IMR-90 (cell line): ENCODE measurements around the gene SFTPD. TPM values are rescaled to one million over a fixed set of nuclear protein-coding genes. Genes with fewer than 3 reads are reported as not detected.

Experiments
- ATAC-seq: fragments of 200-7000 bp; cut with Tn5 transposase; 2 replicates; pipeline ENCODE4 v1.9.1; 2020; ENCODE audit warnings: low read depth, mild to moderate bottlenecking, moderate library complexity
- BruUV-seq: library from RNA; stranded (reverse); fragments of 400-500 nt; replicated peaks from 2 replicates; lab custom pipeline; 2021; lab: Mats Ljungman, UMichigan
- CTCF ChIA-PET: fragments of 300-600 bp; formaldehyde crosslinking; extraction: SDS; loops from one replicate; lab custom pipeline; 2021; ENCODE audit warnings: antibody characterized with exemption; lab: Yijun Ruan, JAX
- POLR2A ChIA-PET: fragments of 300-600 bp; sonication (Branson Sonifier 250); formaldehyde crosslinking; loops from one replicate; lab custom pipeline; 2022; ENCODE audit warnings: antibody characterized with exemption; ENCODE audit not compliant: unreplicated experiment; lab: Charles Lee
- DNase-seq: peaks from one replicate; pipeline ENCODE4 v3.0.0; 2013
- H2AFZ ChIP-seq: replicated peaks from 2 replicates; pipeline ENCODE3; 2013; ENCODE audit warnings: low read length, mild to moderate bottlenecking; ENCODE audit not compliant: poor library complexity
- H2AK5ac ChIP-seq: 2 replicates; pipeline ENCODE4 v1.6.1; 2013; ENCODE audit warnings: low read depth, low read length, inconsistent platforms
- H2AK9ac ChIP-seq: replicated peaks from 2 replicates; pipeline ENCODE3; 2013; ENCODE audit warnings: mild to moderate bottlenecking, low read depth, low read length, moderate library complexity; ENCODE audit not compliant: poor library complexity
- H2BK120ac ChIP-seq: 2 replicates; pipeline ENCODE4 v1.6.1; 2013; ENCODE audit warnings: low read depth, low read length, inconsistent platforms
- H2BK15ac ChIP-seq: 3 replicates; pipeline ENCODE4 v1.6.1; 2013; ENCODE audit warnings: low read depth, low read length, inconsistent platforms
- H2BK20ac ChIP-seq: 2 replicates; pipeline ENCODE4 v1.6.1; 2013; ENCODE audit warnings: low read depth, mild to moderate bottlenecking, inconsistent platforms, low read length, moderate library complexity
- H2BK5ac ChIP-seq: 2 replicates; pipeline ENCODE4 v1.6.1; 2013; ENCODE audit warnings: mild to moderate bottlenecking, low read depth, low read length, inconsistent platforms; ENCODE audit not compliant: poor library complexity, severe bottlenecking
- H3K14ac ChIP-seq: replicated peaks from 2 replicates; pipeline ENCODE4 v1.6.1; 2013; ENCODE audit warnings: low read depth, low read length, inconsistent platforms
- H3K18ac ChIP-seq: 2 replicates; pipeline ENCODE4 v1.6.1; 2013; ENCODE audit warnings: low read depth, low read length, control low read depth
- H3K23ac ChIP-seq: 2 replicates; pipeline ENCODE4 v1.6.1; 2013; ENCODE audit warnings: low read depth, low read length, inconsistent platforms
- H3K27ac ChIP-seq: 2 replicates; pipeline ENCODE4 v1.5.1; 2013; ENCODE audit warnings: mild to moderate bottlenecking, control low read depth, low read length; ENCODE audit not compliant: insufficient read depth
- H3K27me3 ChIP-seq: 2 replicates; pipeline ENCODE4 v1.6.1; 2013; ENCODE audit warnings: low read length; ENCODE audit not compliant: control insufficient read depth, insufficient read depth
- H3K36me3 ChIP-seq: 2 replicates; pipeline ENCODE4 v1.6.1; 2013; ENCODE audit warnings: low read length, mixed read lengths; ENCODE audit not compliant: control insufficient read depth, insufficient read depth
- H3K4ac ChIP-seq: 2 replicates; pipeline ENCODE4 v1.6.1; 2013; ENCODE audit warnings: low read depth, low read length, inconsistent platforms
- H3K4me1 ChIP-seq: 2 replicates; pipeline ENCODE4 v1.6.1; 2013; ENCODE audit warnings: low read length, mixed read lengths; ENCODE audit not compliant: control insufficient read depth, insufficient read depth
- H3K4me2 ChIP-seq: 2 replicates; pipeline ENCODE4 v1.6.1; 2013; ENCODE audit warnings: low read depth, mild to moderate bottlenecking, control low read depth, low read length, moderate library complexity
- H3K4me3 ChIP-seq: 2 replicates; pipeline ENCODE4 v1.5.1; 2013; ENCODE audit warnings: low read depth, mild to moderate bottlenecking, control low read depth, low read length, moderate library complexity; ENCODE audit not compliant: insufficient read depth
- H3K56ac ChIP-seq: 2 replicates; pipeline ENCODE4 v1.6.1; 2013; ENCODE audit warnings: low read length, inconsistent platforms; ENCODE audit not compliant: insufficient read depth; ENCODE audit errors: extremely low read depth
- H3K79me1 ChIP-seq, 2 experiments: 2 replicates each; pipeline ENCODE4 v1.6.1; 2013; ENCODE audit warnings: low read length in 2 of 2, inconsistent platforms in 1 of 2, low read depth in 1 of 2
- H3K9ac ChIP-seq: 2 replicates; pipeline ENCODE4 v1.6.1; 2013; ENCODE audit warnings: low read depth, low read length, control low read depth
- H3K9me1 ChIP-seq: 2 replicates; pipeline ENCODE4 v1.6.1; 2013; ENCODE audit warnings: low read length, inconsistent platforms; ENCODE audit not compliant: insufficient read depth
- H3K9me3 ChIP-seq: 2 replicates; pipeline ENCODE4 v1.6.1; 2013; ENCODE audit warnings: low read length; ENCODE audit not compliant: control insufficient read depth, insufficient read depth
- H4K20me1 ChIP-seq: 2 replicates; pipeline ENCODE4 v1.6.1; 2013; ENCODE audit warnings: low read length, inconsistent platforms; ENCODE audit not compliant: insufficient read depth
- H4K5ac ChIP-seq: 2 replicates; pipeline ENCODE4 v1.6.1; 2013; ENCODE audit warnings: mild to moderate bottlenecking, low read depth, low read length, control low read depth
- H4K8ac ChIP-seq, 2 experiments: 2 replicates each; pipeline ENCODE4 v1.6.1; 2013; ENCODE audit warnings: low read depth in 2 of 2, low read length in 2 of 2, control low read depth in 1 of 2, inconsistent platforms in 1 of 2
- H4K91ac ChIP-seq: 2 replicates; pipeline ENCODE4 v1.6.1; 2013; ENCODE audit warnings: low read depth, low read length, inconsistent platforms; ENCODE audit not compliant: insufficient read depth
- BHLHE40 ChIP-seq: fragments of 150-350 bp; IDR thresholded peaks from 2 replicates; pipeline ENCODE4 v1.6.1; 2016; ENCODE audit warnings: mild to moderate bottlenecking, low read depth, low read length
- FOS ChIP-seq: fragments of 150-350 bp; IDR thresholded peaks from 2 replicates; pipeline ENCODE4 v1.6.1; 2016; ENCODE audit warnings: low read depth, low read length
- MAZ ChIP-seq: IDR thresholded peaks from 2 replicates; pipeline ENCODE4 v1.6.1; 2012; ENCODE audit warnings: low read depth, mild to moderate bottlenecking, low read length, improper control_type of control experiment, moderate library complexity, borderline replicate concordance
- RCOR1 ChIP-seq: IDR thresholded peaks from 2 replicates; pipeline ENCODE4 v1.6.1; 2012; ENCODE audit warnings: mild to moderate bottlenecking, low read length, improper control_type of control experiment; ENCODE audit not compliant: insufficient replicate concordance
- RFX5 ChIP-seq: IDR thresholded peaks from 2 replicates; pipeline ENCODE4 v1.8.0; 2012; ENCODE audit warnings: low read depth, mild to moderate bottlenecking, low read length, moderate library complexity
- WGBS, 2 experiments: methylation state at CpG; one replicate each; pipeline versions ENCODE4 v1.1.5 to v1.1.7; 2013; ENCODE audit warnings: missing lambda C conversion rate in 2 of 2; ENCODE audit not compliant: insufficient read length in 1 of 2; ENCODE audit errors: extremely low coverage in 2 of 2; 5-methylcytosine and 5-hydroxymethylcytosine counted together
- dilution Hi-C: fragments of 300-500 bp; cut with HindIII; formaldehyde crosslinking; loops from one replicate; pipeline ENCODE4 v1.14.3; 2018; ENCODE audit warnings: low sequenced_read_pairs; ENCODE audit not compliant: unreplicated experiment
- in situ Hi-C: fragments of 300-500 bp; cut with MboI; formaldehyde crosslinking; loops from 3 replicates; pipeline ENCODE4 v1.14.3; 2019; ENCODE audit warnings: low sequenced_read_pairs, inconsistent platforms, mixed read lengths
- intact Hi-C: fragments of 100-400 bp; cut with micrococcal nuclease; formaldehyde crosslinking; loops from 2 replicates; pipeline ENCODE4 v1.10.0; 2022
- polyA plus RNA-seq, 3 experiments: library from polyadenylated mRNA; depleted of rRNA; stranded (reverse); fragments of >200 nt; gene quantifications; 2 replicates each; pipeline ENCODE4 v1.2.3, GENCODE V29; 2012; ENCODE audit warnings: low replicate concordance in 1 of 3
- total RNA-seq: library from RNA; depleted of rRNA; stranded (reverse); fragments of >200 nt; gene quantifications from 2 replicates; pipeline ENCODE4 v1.2.3, GENCODE V29; 2012
- TF ChIP-seq, protein P1 (sequence below): conservative IDR thresholded peaks from 2 replicates; pipeline ENCODE4 v1.5.1; 2012; ENCODE audit warnings: mild to moderate bottlenecking, low read depth, low read length, improper control_type of control experiment

The SFTPD gene
- total and polyA plus RNA-seq, 2 of the 4 experiments (the other 2 are of a cell fraction): not detected

DNA sequence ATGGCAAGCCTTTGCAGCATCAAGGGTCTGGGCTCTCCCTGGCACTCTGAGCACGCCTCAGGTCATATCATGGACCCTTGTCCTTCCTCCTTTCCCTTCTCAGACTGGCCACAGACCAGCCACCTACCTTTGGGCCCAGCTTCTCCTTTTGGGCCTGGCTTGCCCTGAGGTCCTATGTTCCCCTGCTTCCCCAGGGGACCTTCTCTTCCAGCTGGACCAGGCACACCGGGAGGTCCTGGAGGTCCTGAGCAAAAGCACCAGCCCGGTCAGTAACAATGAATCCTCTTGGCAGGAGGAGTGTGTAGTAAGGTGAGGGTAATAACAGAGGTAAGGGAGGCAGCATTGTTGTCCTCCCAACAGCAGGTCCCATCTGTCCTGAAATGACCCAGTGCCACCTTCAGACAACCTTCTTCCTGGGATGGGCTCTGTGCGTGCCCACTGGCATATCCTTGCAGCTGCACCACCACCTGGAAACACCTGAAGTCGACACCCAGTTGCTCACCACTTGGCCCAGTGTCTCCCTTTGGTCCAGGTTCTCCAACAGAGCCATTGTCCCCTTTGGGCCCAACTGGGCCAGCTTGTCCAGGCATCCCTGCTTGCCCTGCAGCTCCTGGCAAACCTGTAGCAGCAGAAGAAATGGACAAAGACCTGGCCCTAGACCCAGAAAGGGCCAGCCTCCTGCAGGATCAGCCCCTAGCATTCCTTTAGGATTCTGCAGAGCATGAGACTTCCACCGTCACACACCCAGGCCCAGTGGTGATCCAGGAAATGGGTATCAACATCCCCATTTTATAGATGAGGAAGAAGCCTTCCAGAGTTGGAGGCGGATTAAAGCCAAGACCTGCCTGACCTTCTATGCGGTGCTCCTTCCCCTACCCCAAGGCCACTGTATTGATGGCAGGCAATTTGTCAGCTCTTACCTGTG, 6.4 kb downstream of the SFTPD start:
- in situ Hi-C loops: no loop called here
- no peak overlapping the region for H2BK120ac ChIP-seq
- H3K9me1 ChIP-seq: no peaks in the 10 kb centered on the region
- H3K9ac ChIP-seq: no peak overlapping the region
- ATAC-seq: no peak
- no peak overlapping the region for H3K4me2 ChIP-seq
- no peak overlapping the region for H4K91ac ChIP-seq
- H3K79me1 ChIP-seq: no peaks in the 10 kb centered on the region
- 41% methylated on average over 2 of the region's 8 CpGs; no CpG with 5 or more reads in 1 of the 2 experiments for WGBS, 2 experiments
- H4K8ac ChIP-seq: no peak overlapping the region
- no peaks in the 10 kb centered on the region for H4K20me1 ChIP-seq
- CTCF ChIA-PET: no interaction called here
- H3K27ac ChIP-seq: no peak overlapping the region
- no TSS peak for BruUV-seq
- H3K14ac ChIP-seq: no peak overlapping the region
- H3K4ac ChIP-seq: no peak overlapping the region
- no peak overlapping the region for H3K4me3 ChIP-seq
- no peaks in the 10 kb centered on the region for H3K9me3 ChIP-seq
- POLR2A ChIA-PET: no interaction called here
- DNase-seq: no peak
- dilution Hi-C loops: no loop called here
- no peak overlapping the region for H2AK9ac ChIP-seq
- H2BK5ac ChIP-seq: no peak overlapping the region
- no peak for TF ChIP-seq BHLHE40
- TF ChIP-seq MAZ: no peak
- no peak for TF ChIP-seq RFX5
- no peak for TF ChIP-seq RCOR1
- TF ChIP-seq, protein P1, sequence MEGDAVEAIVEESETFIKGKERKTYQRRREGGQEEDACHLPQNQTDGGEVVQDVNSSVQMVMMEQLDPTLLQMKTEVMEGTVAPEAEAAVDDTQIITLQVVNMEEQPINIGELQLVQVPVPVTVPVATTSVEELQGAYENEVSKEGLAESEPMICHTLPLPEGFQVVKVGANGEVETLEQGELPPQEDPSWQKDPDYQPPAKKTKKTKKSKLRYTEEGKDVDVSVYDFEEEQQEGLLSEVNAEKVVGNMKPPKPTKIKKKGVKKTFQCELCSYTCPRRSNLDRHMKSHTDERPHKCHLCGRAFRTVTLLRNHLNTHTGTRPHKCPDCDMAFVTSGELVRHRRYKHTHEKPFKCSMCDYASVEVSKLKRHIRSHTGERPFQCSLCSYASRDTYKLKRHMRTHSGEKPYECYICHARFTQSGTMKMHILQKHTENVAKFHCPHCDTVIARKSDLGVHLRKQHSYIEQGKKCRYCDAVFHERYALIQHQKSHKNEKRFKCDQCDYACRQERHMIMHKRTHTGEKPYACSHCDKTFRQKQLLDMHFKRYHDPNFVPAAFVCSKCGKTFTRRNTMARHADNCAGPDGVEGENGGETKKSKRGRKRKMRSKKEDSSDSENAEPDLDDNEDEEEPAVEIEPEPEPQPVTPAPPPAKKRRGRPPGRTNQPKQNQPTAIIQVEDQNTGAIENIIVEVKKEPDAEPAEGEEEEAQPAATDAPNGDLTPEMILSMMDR: no peak
- no peak for TF ChIP-seq FOS
- H3K27me3 ChIP-seq: peaks cover 34% of the 10 kb centered on the region
- H2AFZ ChIP-seq: no peak overlapping the region
- intact Hi-C loops: no loop called here
- no peak overlapping the region for H2BK15ac ChIP-seq
- H3K4me1 ChIP-seq: no peaks in the 10 kb centered on the region
- no peak overlapping the region for H4K5ac ChIP-seq
- no peak overlapping the region for H3K23ac ChIP-seq
- no peak overlapping the region for H2BK20ac ChIP-seq
- H2AK5ac ChIP-seq: no peak overlapping the region
- no peak overlapping the region for H3K18ac ChIP-seq
- no peak overlapping the region for H3K56ac ChIP-seq
- no peaks in the 10 kb centered on the region for H3K36me3 ChIP-seq
